Adipocyte (in vitro differentiated cells): ENCODE data around the gene CAMTA1.
A peak's percentile ranks its signal among the peaks of the same experiment; 100 is the strongest.

Experiments
- DNase-seq: peaks from one replicate; pipeline ENCODE4 v3.0.0-alpha.2; 2015; ENCODE audit warnings: low read depth
- H3K27me3 ChIP-seq: replicated peaks from 2 replicates; pipeline ENCODE4 v1.7.0; 2013; ENCODE audit warnings: mild to moderate bottlenecking, low read length, moderate library complexity; ENCODE audit not compliant: control insufficient read depth, insufficient read depth
- H3K36me3 ChIP-seq: 2 replicates; pipeline ENCODE4 v1.7.0; 2013; ENCODE audit warnings: low read length, mild to moderate bottlenecking, moderate library complexity; ENCODE audit not compliant: control insufficient read depth, insufficient read depth, severe bottlenecking
- H3K4me1 ChIP-seq: 2 replicates; pipeline ENCODE4 v1.7.0; 2013; ENCODE audit warnings: mild to moderate bottlenecking, low read length, moderate library complexity; ENCODE audit not compliant: control insufficient read depth, insufficient read depth
- H3K4me3 ChIP-seq: 2 replicates; pipeline ENCODE4 v1.7.0; 2013; ENCODE audit warnings: mild to moderate bottlenecking, low read length, moderate library complexity
- H3K9ac ChIP-seq: 2 replicates; pipeline ENCODE4 v1.7.0; 2013; ENCODE audit warnings: mild to moderate bottlenecking, low read length, moderate library complexity
- H3K9me3 ChIP-seq: 2 replicates; pipeline ENCODE4 v1.7.0; 2013; ENCODE audit warnings: mild to moderate bottlenecking, low read length, moderate library complexity; ENCODE audit not compliant: control insufficient read depth

Gene CAMTA1

DNA sequence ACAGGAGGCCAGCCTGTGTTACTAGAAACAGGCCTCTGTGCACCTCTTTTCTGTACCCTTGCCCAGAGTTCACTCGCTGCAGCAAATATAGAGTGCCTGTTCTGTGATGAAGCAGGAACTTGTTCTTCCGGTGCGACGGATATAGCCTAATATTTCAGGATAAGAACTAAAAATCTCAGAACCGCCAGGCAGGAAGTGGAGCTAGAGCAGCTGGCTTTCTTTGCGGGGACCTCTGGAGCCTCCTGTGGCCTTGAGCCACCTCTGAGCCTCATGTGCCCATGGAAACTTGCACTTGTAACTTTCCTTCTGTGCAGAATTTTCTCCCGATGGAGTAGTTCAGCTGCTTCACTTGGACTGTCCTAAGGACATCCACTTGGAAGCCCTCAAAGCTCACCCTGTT is 941.4 kb downstream of the CAMTA1 start:
- Histone ChIP-seq H3K9ac (no peak overlapping the region), H3K9me3 (no peaks in the 10 kb centered on the region), H3K4me1 (no peaks in the 10 kb centered on the region), H3K36me3 (no peaks in the 10 kb centered on the region), H3K4me3 (no peak overlapping the region), H3K27me3 (peaks cover 36% of the 10 kb centered on the region)
- no peak for DNase-seq

DNA sequence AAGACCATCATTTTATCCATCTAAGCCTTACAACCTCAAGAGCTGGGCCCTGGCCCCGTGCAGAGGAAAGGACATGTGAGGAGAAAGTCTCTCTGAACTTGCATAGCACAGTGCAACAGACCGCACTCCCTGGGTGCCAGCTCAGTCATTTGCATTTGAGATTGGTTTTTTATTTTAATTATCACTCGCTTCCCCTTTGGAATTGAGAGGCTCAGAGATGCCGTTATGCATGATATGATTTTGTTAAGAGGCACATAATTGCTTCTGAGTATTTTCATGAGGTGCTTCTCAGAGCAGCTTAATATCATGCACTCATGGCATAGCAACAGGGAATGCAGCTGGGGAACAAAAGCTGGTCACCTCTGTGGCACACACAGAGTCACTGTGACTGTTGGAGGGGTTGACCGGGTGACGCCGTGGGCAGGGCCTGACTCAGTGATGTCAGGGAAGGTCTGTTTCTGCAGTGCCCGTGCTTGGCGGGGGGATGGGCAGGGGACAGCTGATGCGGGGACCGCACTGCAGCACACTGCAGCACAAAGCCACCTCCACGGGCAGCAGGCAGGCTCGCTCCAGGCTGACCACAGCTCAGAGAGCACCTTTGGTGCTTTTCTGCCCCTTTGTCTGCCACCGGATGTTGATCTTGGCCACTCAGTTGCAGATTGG is 942.7 kb downstream of the CAMTA1 start:
- DNase-seq, result no peak
- no peaks in the 10 kb centered on the region for H3K4me1 ChIP-seq

DNA sequence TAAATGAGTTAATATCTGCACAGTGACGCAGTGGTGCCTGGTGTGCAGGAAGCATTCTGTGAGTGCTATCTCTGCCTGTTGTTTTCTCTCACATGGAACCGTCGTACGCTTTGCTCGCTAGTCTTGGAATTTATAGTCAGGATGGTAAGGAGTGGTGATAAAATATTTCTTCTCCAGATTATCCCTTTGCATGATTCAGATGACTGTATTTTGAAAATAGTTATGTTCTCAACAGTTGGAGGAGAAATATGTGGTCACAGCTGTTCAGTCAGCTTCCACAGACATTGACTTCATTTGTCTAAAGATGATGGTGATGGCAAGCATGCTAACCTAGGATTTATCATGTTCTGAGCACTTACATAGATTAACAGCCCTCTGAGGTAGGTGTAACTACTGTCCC is 944.5 kb downstream of the CAMTA1 start:
- Histone ChIP-seq H3K4me1 (no peaks in the 10 kb centered on the region), H3K4me3 (no peak overlapping the region), H3K9ac (no peak overlapping the region), H3K27me3 (peaks cover 48% of the 10 kb centered on the region), H3K36me3 (no peaks in the 10 kb centered on the region), H3K9me3 (no peaks in the 10 kb centered on the region)
- no peak for DNase-seq

More for the DNA sequence above, 942.7 kb downstream of the CAMTA1 start:
- peaks cover 43% of the 10 kb centered on the region for H3K27me3 ChIP-seq
- H3K9me3 ChIP-seq, result no peaks in the 10 kb centered on the region
- no peak overlapping the region for H3K4me3 ChIP-seq
- H3K9ac ChIP-seq, result no peak overlapping the region
- no peaks in the 10 kb centered on the region for H3K36me3 ChIP-seq

DNA sequence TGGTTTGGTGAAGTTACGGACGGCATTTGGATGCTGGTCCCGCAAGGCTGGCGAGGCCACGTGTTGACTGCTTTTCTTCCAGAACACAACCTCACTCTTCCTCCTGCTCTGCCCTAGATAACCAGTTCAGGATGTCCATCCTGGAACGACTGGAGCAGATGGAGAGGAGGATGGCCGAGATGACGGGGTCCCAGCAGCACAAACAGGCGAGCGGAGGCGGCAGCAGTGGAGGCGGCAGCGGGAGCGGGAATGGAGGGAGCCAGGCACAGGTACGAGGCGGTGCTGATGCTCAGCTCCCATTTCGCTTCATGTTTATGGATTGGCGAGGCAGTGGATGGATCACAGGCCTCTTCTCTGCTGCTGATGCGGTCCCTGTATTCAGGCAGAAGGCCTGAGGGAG is 947.1 kb downstream of the CAMTA1 start:
- Histone ChIP-seq H3K27me3 (peaks cover 36% of the 10 kb centered on the region), H3K36me3 (no peaks in the 10 kb centered on the region), H3K4me3 (no peak overlapping the region), H3K4me1 (no peaks in the 10 kb centered on the region), H3K9me3 (no peaks in the 10 kb centered on the region), H3K9ac (no peak overlapping the region)
- no peak for DNase-seq

DNA sequence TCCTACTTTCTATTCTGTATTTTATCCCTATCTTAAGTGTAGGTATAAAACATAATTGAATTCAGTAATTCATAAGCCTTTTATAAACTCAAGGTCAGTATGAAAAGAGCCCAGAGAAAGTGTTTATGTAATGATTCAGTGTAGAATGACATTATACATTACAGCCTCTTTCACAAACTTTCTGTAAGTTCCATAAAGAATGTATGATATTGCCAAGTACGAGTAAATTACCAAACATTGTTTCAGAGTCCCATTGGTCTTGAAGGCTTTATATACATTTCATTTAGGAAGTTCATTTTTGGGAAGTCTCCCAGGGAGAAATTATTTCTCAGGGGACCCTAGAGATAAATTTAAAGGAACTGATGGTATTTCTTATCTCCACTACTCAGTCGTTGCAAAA is 948.0 kb downstream of the CAMTA1 start:
- peaks cover 36% of the 10 kb centered on the region for H3K27me3 ChIP-seq
- DNase-seq, result no peak
- no peaks in the 10 kb centered on the region for H3K36me3 ChIP-seq
- H3K4me3 ChIP-seq, result no peak overlapping the region
- H3K4me1 ChIP-seq, result no peaks in the 10 kb centered on the region
- H3K9ac ChIP-seq, result no peak overlapping the region
- no peaks in the 10 kb centered on the region for H3K9me3 ChIP-seq

DNA sequence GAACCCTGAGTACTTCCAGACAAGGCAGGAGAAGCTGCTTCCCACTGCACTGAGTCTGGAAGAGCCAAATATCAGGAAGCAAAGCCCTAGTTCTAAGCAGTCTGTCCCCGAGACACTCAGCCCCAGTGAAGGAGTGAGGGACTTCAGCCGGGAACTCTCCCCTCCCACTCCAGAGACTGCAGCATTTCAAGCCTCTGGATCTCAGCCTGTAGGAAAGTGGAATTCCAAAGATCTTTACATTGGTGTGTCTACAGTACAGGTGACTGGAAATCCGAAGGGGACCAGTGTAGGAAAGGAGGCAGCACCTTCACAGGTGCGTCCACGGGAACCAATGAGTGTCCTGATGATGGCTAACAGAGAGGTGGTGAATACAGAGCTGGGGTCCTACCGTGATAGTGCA is 952.8 kb downstream of the CAMTA1 start:
- H3K36me3 ChIP-seq, result no peaks in the 10 kb centered on the region
- H3K27me3 ChIP-seq, result peaks cover 17% of the 10 kb centered on the region
- no peak overlapping the region for H3K4me3 ChIP-seq
- H3K9me3 ChIP-seq, result no peaks in the 10 kb centered on the region
- no peak for DNase-seq
- H3K9ac ChIP-seq, result no peak overlapping the region
- H3K4me1 ChIP-seq, result no peaks in the 10 kb centered on the region

DNA sequence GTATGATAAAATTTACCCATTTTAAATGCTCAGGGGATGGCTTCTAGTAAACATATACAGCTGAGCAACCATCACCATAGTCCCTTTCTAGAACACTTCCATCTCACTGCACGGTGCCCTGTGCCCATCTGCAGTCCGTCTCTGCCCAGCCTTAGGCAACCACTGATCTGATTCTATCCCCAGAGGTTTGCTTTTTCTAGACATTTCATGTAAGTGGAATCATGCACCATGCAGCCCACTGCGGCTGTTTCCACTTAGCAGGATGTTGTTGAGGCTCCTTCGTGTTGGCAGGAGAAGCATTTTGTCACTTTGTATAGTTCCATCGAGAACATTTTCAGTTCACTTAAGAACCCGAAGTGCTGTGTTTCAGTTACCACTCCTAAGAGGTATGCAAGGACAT is 958.1 kb downstream of the CAMTA1 start:
- H3K4me1 ChIP-seq, result no peaks in the 10 kb centered on the region
- DNase-seq, result peak; percentile 16
- no peak overlapping the region for H3K4me3 ChIP-seq
- no peaks in the 10 kb centered on the region for H3K27me3 ChIP-seq
- H3K9ac ChIP-seq, result no peak overlapping the region
- no peaks in the 10 kb centered on the region for H3K9me3 ChIP-seq
- H3K36me3 ChIP-seq, result no peaks in the 10 kb centered on the region

DNA sequence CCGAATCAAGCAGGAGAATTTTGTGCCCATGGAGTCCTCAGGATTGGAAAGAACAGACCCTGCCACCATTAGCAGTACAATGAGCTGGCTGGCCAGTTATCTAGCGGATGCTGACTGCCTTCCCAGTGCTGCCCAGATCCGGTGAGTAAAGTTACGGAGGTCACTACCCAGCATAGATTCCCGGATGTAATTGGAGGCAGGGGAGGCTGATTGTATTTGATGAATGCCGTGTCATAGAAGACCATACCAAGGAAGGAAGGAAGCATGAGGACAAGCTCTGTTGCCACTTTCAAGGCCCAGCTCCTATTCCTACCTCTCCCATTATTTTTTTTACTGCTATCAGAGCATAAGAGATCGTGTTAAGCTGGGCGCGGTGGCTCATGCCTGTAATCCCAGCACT is 959.6 kb downstream of the CAMTA1 start:
- H3K9ac ChIP-seq, result no peak overlapping the region
- H3K27me3 ChIP-seq, result no peaks in the 10 kb centered on the region
- H3K9me3 ChIP-seq, result no peaks in the 10 kb centered on the region
- H3K4me1 ChIP-seq, result no peaks in the 10 kb centered on the region
- no peak overlapping the region for H3K4me3 ChIP-seq
- H3K36me3 ChIP-seq, result no peaks in the 10 kb centered on the region
- DNase-seq, result no peak

DNA sequence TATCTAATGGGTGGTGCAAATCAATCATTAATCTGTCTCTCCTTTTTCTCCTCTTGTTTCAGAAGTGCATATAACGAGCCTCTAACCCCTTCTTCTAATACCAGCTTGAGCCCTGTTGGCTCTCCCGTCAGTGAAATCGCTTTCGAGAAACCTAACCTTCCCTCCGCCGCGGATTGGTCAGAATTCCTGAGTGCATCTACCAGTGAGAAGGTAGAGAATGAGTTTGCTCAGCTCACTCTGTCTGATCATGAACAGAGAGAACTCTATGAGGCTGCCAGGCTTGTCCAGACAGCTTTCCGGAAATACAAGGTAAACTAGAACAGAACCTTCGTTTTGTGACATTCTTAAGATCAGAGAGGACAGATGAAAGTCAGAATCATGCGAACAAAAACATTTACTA is 960.5 kb downstream of the CAMTA1 start:
- no peaks in the 10 kb centered on the region for H3K36me3 ChIP-seq
- no peaks in the 10 kb centered on the region for H3K9me3 ChIP-seq
- H3K27me3 ChIP-seq, result no peaks in the 10 kb centered on the region
- H3K4me1 ChIP-seq, result no peaks in the 10 kb centered on the region
- DNase-seq, result no peak
- H3K4me3 ChIP-seq, result no peak overlapping the region
- no peak overlapping the region for H3K9ac ChIP-seq

DNA sequence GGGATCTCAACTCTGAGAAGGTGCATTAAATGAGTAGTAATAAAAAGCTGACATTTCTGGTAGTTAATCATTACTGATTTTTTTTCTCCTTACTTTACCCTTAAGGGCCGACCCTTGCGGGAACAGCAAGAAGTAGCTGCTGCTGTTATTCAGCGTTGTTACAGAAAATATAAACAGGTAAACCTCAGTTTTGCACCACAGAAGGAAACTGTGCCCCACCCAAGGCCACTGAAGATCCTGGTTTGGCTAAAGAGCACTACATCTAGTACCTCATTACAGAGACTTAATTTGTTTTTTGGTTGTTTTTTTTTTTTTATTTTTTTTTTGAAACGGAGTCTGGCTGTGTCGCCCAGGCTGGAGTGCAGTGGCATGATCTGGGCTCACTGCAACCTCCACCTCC is 962.4 kb downstream of the CAMTA1 start:
- Histone ChIP-seq H3K4me3 (no peak overlapping the region), H3K4me1 (peaks cover 2% of the 10 kb centered on the region), H3K9ac (no peak overlapping the region), H3K27me3 (no peaks in the 10 kb centered on the region), H3K36me3 (no peaks in the 10 kb centered on the region), H3K9me3 (no peaks in the 10 kb centered on the region)
- no peak for DNase-seq

DNA sequence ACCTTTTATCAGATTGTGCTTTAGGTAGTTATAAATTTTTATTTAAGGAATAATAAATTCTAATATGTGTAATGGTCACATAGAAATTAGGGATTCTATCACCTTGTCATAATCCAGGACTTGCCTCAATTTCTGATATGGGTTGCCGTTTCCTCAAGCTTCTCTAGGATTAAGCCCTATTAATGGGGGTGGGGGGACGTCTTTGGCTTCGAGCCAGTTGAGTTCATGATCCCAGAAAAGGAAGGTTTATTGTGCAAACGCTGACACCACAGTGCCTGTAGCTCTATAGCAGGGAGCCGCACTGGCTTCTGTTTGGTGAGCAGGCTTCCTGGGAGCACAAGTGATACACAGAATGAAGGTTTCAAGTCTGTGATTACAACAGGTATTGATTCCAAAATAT is 963.9 kb downstream of the CAMTA1 start:
- Histone ChIP-seq H3K9ac (no peak overlapping the region), H3K4me3 (no peak overlapping the region), H3K9me3 (no peaks in the 10 kb centered on the region), H3K27me3 (peaks cover 7% of the 10 kb centered on the region), H3K36me3 (no peaks in the 10 kb centered on the region), H3K4me1 (peaks cover 3% of the 10 kb centered on the region)
- DNase-seq, result no peak

DNA sequence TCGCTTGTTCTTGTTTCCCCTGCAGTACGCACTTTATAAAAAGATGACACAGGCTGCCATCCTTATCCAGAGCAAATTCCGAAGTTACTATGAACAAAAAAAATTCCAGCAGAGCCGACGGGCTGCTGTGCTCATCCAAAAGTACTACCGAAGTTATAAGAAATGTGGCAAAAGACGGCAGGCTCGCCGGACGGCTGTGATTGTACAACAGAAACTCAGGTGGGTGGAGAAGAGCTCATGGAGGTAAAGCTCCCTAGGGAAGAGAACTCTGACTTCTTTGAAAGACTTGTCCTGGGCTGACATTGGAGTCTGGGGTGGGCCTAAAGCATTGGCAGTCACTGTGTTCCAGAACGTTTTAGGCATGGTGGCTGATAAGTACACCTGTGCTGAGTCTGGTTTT is 965.9 kb downstream of the CAMTA1 start:
- Histone ChIP-seq H3K36me3 (no peaks in the 10 kb centered on the region), H3K4me1 (peaks cover 3% of the 10 kb centered on the region), H3K9ac (no peak overlapping the region), H3K27me3 (peaks cover 10% of the 10 kb centered on the region), H3K4me3 (no peak overlapping the region), H3K9me3 (no peaks in the 10 kb centered on the region)
- no peak for DNase-seq
